GF-D8 (cell line): ENCODE data around the gene MITF.

ENCODE experiments used
- DNase-seq: peaks from one replicate; lab custom pipeline; 2025; lab: John Stamatoyannopoulos, UW

MITF gene

DNA sequence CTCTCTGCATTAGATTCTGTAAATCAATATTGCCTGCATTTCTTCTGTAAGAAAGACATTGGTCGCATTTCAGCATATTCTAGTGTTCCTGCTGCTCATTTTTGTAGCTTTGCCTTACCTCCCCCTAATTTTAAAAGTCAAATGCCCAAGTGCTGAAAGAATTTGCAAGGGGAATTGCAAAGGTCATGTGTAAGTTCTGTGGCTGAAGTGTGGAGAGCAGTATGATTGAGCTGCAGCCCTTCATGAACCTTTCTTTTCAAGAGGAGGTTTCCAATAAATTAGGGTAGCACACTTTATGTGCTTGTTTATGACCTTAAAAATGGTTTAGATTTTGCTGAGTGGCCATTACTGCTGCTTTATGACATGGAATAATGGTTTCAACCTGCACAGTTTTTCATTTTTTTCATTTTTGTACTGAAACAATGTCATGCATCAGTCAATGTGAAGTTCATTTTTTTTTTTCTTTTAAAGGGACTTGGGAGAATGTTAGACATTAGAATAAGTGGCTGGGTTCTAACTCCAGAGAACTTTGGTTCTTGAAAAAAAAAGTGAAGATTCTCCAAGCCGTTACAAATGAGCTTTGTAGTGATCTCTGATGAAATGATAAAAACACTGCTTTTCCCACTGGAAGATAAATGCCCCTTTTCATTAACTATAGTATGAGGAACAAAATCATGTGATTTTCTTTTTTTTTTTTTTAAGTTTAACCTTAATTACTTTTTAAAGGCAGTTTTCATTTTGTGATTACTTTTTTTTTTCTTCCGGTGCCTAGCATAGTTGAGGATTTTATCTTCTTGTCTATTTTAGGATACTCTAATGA, 99.6 kb downstream of the MITF start:
- DNase-seq, result no peak

DNA sequence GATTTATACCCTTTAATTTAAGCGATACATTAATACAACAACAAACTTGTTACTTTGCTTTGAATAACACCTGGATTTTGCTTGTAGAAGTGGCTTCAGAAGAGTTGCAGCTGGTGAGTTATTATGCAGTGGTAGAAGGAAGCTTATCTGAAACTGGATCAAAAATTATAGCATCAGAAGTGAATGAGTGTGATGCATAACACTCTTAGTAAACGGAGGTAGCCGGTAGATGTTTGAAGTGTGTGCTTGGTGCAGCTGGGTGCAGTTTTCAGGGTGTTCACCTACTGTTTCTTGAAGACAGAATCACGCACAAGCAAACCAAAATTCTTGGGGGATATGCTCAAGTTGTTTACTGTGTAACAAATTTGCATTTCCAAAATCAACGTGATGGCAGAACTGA, 103.1 kb downstream of the MITF start:
- no peak for DNase-seq

DNA sequence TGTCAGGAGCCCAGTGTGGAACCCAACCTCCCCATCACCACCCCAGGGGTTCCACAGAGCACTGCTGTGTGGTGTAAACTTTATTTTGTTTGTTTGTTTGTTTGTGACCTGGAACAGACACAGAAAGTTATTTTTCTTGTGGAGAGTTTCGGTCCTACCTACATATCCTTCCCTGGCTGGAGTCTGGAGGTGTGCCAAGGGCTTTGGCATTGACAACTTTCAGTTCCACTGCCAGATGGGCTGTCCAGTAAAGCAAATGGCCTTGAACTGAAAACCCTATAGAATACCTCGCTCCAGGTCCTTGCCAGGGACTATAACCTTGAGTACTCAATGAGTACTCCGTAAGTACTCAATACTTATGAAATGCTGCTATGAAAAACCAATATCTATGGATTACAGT, 103.5 kb downstream of the MITF start:
- DNase-seq, result no peak

DNA sequence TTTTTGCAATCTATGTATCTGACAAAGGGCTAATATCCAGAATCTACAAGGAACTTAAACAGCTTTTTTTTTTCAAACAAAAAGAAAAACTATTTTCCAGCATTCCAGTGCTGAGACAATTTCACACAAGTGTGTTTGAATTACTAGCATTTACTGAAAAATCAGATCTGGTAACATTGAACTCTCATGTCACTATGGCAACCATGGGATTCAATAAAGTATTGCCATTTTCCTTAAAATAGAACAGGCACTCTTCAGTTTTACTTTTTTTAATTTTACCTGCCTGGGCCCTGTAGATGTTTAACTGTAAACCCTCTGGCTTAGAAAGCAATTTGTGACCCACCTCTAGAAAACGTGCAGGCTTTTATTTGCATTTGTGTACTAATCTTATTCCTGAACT, 105.4 kb downstream of the MITF start:
- no peak for DNase-seq

DNA sequence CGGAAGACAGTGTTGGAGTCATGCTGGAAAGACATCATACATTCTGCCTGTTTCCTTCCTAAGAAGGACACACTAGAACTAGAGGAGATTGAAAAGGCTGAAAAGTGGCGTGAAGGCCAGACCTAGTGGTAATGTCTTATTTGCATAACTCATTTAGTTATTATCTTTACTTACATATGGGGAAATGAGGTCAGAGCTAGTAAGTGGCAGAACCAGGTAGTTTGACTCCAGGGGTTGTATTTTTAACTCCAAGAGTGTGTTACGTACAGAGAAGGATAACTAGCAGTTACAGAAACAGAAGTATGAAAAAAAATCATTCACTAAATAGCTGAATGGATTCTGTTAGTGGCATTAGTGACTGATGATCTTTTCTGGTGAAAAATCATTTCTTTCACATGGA, 108.0 kb downstream of the MITF start:
- no peak for DNase-seq

DNA sequence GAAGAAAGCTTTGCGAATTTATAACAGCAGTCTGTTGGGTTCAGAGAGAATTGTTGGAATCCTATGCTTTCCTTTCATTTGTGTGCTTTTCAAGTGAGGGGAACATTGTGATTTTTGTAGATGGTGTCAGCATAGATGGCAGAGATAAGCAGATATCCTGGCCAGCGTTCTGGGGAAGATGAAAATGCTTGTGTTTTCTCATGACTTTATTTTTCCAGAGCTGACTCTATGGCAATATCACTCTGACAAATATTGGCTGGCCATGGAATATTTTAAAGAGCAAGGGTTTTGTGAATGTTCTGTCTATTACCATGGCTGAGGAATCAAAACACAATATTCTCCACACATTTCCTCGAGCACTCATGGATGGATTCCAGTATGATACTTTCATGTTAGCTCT, 108.8 kb downstream of the MITF start:
- no peak for DNase-seq

DNA sequence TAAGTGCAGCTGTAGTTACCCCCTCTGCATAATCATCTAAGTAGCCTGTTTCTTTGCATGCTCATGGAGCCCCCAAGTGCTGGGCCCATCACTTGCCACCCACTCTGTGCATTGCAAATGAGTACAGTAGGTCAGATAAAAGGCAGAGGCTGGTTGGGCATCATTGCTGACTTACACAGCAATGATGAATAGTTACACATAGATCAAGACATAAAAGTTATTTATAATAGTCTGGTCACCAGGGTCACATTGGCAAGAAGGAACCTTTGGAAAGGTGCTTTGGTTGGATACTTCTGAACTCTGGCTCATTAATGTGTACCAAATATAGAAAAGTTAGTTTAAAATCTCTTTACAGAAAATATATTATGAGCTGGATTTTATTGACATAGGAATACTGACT, 111.6 kb downstream of the MITF start:
- DNase-seq, result no peak

DNA sequence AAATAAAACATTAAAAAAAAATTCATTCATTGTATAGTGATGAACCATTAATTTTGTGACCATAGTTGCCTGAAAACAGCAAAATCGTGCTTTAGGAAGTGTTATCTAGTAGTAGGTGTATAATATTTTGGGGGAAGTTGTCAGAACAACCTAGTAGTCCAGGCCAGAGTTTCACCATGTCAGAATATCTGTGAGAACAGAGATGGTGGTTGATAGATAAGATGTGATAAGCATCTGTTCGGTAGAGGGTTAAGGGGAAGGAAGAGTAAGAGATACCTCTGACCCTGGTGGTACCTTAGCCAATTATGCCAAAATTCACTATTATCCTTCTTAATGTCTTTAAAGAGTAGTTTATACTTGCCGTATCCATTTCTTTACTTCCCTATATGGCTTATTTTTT, 113.8 kb downstream of the MITF start:
- DNase-seq, result no peak

DNA sequence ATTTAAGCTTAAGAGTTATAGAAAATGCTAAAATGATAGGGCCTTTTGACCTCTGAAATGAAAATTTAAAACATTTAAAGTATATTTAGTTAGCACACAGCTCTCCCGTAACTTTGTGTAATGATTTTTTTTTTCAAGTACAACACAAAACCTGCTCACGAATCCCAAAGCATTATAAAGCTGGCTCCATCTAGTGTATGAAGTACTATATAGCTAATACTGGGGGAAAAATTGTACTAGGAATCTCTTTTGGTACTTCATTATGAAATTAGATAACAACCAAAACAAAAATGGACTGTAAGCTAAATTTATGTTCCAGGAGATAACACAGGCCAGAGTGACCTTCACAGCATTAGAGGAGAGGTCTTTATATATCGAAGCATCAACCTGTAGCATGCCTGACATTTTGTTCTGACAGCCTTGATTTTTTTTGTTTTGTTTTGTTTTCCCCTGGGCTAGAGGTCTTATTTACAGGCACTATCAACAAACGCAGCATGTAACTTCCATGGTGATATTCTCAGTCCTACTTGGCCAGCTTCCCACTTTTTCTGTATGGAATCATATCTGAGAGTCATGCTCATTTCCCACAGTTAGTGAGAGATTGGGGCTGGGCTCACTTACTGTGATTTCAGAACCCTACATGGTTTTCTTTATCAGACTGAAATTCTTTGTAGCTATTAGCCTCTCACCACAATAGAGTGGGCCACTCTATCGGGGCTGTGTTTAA, 116.3 kb downstream of the MITF start:
- no peak for DNase-seq

DNA sequence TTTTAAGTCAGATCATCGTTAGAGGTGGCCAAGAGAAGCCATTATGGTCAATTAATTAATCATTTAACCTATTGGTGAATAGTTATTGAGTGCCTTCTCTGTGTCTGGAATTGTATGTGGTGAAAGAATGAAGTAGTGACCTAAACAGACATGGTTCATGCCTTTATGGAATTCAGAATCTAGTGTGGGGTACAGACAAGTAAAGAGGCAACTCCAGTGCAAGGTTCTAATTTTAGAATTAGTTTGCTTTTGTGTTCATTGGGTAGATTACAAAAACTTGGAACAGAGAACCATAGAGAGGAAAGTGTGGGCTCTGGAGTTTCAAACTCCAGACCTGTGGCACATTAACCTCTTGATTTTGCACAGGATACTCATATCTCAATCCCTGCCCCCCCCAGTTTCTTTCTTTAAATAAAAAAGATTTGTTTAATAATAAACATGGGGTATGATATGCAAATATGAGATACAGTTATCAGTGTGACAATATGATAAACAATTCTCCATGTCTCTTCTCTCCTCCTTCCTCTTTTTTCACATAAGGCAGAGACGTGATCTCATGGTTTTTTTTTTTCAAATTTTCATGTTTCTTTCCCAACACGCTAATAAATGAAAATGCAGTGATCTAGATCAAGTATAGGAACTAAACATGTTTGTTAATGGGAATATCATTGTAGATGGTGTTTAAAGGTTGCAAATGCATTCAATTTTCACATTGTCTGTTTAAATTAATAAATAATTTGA, 117.9 kb downstream of the MITF start:
- DNase-seq, result no peak

DNA sequence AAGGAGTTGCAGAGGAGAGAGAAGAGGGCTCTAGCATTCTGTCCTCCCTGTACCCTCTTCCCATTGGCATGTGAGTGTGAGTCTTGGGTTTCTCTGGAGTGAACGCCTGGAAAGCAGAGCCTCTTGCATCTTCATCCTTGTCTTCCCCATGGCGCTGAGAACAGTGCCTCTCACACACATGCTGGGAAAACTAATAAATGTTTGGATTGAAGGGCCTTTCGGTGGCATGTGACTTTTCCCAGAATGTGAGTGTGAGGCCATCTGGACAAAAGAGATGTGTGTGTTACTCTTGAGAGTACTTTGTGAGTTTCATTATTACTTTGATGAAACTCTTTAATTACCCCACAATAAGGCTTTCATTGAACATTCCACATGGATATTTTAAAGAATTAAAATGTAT, 122.3 kb downstream of the MITF start:
- no peak for DNase-seq

DNA sequence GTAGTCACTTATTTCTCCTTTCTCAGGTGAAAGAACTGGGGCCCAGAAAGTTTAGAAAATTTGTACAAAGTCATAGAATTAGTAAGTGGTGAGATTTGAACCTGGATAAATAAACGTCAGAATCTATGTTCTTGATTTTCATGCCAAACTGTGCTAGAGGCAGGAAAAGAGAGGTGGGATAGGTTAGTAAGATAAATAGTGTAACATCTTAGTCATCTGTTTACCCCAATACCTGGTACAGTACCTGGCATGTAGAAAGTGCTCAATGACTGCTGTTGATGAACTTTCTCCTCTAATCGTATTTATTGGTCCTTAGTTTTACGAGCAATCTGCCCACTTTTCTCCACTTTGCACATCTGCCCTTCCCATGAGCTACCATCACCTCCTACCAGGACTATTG, 124.9 kb downstream of the MITF start:
- DNase-seq, result no peak

DNA sequence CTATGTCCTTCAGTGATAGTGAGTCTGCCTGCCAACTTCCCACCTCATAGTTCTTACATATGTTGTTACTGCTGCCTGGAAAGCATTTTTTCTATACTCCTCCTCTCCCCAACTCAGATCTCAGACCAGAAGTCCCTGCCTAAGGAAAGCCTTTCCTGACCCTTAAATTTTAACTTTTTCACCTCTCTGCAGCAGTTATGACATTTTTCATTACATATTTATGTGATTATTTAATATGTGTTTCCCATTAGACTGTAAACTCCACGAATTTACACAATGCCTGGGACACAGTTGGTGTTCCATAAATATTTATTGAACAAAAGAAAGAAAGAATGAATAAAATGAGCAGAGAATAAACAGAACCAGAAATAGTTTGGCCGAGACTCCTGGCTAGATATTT, 125.5 kb downstream of the MITF start:
- no peak for DNase-seq

DNA sequence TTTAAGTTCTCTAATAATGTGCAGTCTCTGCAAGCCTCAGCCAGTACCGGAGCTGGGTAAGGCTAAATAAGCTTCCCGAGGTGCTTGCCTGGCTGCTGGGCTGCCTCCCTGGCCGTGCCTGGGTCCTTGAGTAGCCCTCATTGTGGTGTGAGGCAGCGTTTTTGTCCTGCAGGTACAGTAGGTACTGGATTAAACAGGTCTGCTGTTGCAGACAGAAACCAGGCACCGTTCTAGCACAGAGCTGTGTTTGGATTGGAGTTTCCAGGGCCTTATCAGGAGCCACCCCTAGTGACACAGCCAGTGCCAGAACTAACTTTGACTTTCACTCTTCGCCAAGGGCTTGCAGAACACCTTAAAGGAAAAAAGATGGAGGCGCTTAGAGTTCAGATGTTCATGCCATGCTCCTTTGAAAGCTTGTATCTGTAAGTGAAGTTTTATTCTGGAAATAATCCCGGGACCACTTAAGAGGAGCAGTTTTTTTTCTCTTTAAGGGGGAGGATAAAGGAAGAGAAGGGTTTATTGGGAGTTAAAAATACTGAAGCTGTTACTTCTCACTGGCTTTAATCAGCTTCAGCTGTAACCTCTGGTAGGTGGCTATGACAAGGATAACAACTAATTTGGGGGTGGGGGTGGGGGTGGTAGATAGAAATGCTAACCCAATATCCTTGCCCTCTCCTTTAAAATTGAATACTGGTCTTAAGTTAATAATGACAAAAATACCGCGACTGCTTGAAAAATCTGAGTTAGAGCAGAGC, 126.8 kb downstream of the MITF start:
- DNase-seq, result no peak

DNA sequence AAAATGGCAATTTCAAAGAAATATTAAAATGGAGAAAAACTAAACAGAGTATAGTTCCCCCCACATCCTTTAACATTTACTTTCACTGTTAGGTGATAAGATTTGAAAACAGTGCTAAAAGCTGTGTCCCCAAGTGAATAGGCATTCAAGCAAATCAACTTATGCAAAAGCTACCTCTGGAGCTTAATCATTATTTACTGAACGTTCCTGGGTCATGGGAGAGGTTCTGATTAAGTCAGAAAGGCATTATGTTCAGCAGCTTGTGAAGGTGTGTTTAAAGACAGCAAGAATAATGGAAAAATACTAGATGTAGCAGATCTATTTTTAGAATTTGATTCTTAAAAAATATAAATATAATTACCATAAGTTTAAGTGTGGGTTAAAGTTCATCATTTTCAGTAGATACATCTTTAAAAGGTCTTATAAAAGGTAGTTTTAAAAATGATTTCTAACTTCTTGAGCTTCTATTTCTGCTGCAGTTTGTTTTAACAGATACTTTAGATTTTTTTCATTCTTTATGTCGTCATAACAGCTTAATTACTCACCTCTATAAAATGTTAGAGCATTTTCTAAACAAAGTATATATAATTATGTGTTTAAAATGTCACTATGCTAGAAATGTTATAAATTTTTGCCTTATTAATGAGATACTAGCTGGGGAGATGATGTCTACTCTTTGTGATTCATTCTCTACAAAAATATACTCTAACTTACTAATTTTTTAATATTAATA, 127.9 kb downstream of the MITF start:
- DNase-seq, result no peak

DNA sequence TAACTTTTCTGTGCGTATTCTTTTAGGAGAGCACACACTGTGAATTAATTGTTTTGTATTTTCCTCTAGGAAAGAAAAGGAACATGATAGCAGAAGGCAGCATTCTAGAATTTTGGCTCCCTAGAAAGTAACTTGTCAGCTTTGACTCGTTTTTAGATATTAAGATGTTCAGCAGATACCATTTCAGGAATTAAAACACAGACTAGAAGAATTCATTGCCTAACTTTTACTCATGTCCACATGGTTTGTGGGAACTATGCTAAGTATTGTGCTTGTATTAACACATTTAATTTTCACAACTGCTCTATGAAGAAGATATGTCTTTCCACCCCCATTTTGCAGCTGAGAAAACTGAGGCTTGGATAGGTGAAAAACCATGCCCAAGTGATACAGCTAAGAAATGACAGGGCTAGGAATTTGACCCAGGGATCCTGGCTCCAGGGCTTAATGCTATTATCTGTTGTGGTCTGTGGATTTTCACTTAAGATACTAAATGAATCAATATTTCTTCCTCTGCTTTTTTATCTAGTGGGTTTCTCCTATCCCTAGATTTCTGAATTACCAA, 128.8 kb downstream of the MITF start:
- DNase-seq, result no peak

DNA sequence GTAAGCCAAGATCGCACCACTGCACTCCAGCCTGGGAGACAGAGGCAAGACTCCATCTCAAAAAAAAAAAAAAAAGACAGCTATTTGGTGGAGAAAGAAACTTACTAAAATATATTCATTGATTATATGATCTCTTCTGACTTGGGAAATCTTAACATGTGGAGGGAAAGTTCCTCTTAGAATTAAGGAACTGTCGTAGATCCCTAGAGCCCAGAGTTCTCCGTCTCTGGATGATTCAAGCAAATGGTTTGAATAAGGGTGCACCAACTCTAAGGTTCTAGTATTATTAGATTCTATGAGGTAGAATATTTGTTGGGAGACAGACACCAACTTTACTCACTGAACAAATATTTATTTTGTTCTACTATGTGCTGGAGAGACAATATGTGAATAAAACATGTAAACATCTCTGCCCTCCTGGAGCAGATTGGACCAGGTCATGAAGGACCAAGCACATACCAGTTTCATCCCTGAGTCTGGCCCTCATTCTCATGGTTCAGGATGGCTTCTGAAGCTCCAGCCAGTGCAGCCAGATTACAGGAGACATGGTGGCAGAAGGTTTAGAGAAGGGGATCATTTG, 129.7 kb downstream of the MITF start:
- no peak for DNase-seq

DNA sequence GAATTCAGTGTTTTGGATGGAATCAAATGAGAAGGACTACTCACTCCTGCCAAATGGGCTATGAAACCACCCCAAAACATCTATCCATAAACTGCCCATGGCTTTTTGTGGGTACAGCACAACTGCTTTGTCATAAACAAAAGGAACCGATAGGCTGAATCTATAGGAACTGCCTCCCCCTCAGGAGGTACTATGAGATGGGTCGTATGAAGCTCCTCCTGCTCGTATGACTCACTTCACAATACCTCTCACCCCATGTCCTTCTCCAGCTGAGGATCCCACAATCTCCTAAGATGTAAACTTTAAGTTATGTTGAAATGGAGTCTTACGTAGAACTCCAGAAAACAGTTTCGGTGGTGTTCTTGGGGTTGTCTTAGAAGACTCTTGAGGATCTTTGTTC, 130.4 kb downstream of the MITF start:
- no peak for DNase-seq

DNA sequence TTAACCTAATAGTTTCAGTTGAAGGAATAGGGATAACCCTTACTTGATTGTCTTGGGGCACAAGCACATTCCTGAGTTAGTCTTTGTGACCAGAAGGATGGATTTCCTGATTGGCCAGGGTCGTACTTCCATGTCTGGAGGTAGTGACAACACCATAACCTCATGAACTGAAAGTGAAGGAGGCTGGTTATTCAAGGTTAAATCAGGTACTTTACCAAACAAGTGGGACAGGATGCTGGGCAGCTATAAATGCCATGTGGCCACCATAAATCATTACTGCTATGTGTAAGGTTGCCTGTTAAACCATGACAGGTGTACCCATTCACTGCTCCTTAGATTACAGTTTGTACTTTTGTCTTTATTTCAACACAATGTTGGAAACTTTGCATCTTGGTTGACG, 132.0 kb downstream of the MITF start:
- DNase-seq, result no peak

DNA sequence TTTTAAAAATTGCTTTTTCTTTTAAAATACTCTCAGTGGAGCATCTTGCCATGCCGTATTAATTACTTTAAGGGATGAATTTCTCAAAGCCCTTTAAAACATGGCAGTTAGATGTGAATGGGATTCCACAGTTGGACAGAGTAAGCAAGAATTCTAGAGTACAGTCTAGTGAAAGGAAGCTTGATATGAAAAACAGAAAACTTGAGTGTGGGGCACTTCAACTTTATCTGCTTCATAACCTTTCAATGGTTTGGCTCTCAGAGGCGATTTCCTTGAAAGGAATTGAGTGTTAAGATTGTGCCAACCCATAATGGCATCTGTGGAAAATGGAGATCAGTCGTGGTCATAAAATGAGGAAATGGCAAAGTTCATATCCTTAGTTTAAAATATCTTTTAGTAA, 132.6 kb downstream of the MITF start:
- DNase-seq, result no peak
